GM18511 (cell line): ENCODE measurements around the gene MAGEA9B.
A peak's percentile ranks its signal among the peaks of the same experiment; 100 is the strongest.
"Not testable (repeated sequence)": the region's sequence is repeated elsewhere in the genome, so short reads cannot be mapped to it uniquely, and the experiment has no call there.

Experiments used
- ATAC-seq: cut with Tn5 transposase; IDR thresholded peaks from one replicate; pipeline ENCODE4 v1.9.1; 2021; ENCODE audit warnings: mild to moderate bottlenecking, moderate library complexity; ENCODE audit not compliant: unreplicated experiment

MAGEA9B gene

DNA sequence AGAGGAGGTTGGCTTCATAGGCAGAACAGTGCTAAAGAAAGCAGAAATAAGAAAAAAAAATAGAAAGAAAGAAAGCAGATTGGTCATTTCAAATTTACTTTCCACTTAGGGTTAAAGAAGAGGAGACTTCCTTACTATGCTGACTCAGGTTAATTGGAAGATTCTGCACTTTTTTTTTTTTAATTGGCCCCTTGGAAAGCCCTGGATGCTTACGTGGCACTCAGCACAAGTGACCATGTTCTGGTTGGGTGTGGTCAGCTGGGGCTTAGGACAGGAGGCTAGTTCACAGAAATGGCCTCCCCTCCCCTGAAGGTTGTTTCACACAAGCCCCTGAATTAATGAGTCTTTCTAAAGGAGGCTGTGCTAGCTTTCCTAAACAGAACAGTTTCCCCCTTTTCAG, 14.5 kb downstream of the MAGEA9B start:
- ATAC-seq: no peak

DNA sequence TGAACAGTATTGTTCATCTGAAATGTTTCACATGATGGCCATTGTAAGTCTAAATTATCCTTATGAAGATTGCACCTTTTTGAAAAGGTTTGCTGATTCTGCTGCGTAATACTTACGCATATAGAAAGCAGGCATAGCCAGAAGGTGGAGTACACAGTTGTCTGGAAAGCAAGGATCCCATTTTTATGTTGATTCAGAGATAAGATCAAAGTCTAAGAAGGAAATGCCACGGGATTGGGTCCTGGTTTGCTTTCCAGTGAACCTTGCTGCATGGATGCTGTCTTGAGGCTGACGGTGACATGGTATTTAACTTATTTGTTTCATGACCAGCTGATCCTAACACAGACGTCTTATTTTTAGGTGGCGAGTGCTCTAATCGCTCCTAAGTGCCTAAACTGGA, 15.5 kb downstream of the MAGEA9B start:
- ATAC-seq: no peak

DNA sequence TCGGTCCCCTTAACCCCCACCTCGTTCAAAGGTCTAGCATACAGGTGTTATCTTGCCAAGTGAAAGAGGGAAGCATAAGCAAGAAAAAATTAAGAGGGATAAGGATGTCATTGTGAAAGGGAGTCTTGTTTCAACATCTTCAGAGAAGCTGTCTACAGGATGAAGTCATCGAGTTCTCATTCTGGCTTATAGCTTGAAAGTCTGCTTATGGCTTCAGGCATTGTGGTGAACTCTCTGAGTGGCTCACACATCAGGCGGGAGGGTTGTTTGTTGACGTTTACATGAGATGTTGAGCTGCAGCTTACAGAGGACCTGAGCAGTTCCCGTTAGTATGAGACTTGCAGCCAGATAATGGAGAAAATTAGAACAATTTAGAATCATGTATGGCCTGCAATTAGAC, 16.6 kb downstream of the MAGEA9B start:
- ATAC-seq: no peak

DNA sequence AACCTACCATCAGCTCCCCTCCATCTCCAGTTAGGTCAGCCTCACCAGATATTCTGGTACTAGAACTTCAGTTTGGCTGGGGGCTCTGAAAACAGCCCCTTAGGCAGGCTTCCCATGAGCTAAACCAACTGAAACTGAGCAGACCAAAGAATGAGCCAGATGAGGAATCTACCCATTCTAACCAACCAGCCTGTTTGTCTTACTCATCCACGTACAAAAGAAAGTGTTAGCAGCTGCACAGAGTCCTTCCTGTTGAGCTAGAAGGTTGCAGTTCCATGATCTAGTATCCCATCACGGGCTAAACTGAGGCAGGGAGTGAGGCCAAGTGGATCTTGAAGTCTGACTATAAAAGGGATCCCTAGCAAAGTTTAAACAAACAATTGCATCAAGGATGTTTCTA, 17.5 kb downstream of the MAGEA9B start:
- no peak for ATAC-seq

DNA sequence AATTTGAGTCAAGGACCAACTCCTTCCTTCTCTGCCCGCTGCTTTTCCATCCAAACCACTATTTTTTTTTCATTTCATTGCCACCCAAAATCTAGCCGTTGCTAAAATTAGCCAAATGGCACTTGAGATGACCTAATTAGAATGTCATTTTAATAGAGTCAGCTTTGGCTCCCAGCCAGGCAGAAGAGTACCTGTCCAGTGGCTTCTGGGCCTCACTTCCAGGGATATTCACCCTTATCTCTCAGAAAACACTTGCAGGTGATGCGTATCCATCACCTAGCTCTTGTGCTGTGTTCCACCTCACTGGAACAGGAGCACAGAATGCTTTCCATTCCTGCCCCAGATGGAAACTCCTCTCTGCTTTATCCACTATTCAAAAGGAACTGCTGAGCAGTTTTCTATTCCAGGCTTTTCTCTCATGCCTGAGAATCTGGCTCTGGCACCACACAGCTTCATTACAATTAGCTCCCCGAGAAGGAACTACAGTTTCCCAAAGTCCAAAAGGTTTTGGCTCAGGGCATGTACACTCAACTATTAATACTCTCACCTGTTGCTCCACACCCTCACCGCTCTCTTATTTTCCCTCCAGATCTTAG, 18.5 kb downstream of the MAGEA9B start:
- no peak for ATAC-seq

DNA sequence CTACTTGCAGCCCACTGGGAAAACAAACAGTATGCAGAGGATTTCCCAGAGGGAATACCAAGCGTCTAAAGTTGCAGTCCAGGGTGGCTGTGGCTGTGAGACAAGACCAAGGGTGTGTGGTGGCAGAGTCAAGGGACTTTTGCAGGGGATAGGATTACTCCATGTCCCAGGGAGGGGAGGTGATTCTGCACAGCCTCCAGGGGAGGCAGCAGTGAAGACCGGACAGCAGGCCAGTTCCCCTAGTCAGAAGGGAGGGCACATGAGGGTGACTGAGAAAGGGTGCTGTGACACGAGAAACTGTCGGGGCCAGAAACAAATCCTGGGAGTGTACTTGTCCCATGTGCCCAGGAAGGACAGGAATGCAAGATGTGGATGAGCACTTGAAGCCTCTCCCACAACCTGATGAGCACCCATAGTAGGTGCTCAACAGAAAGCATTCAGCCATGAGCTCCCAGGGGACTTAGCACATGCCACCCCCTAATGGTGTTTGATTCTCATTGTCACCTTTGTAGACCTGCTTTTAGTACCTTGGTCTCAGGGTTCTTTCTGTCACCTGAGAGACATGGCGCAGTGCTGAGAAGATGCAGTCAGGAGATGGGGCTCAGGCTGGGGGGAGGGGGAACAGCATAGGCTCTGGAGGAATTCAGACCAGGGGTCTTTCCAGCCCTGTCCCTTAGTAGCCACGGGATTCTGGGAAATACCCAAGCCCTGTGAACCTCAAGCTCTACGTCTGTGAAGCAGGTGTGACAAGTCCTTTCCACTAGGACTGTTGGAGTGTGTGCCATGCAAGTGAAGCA, 19.4 kb downstream of the MAGEA9B start:
- no peak for ATAC-seq

DNA sequence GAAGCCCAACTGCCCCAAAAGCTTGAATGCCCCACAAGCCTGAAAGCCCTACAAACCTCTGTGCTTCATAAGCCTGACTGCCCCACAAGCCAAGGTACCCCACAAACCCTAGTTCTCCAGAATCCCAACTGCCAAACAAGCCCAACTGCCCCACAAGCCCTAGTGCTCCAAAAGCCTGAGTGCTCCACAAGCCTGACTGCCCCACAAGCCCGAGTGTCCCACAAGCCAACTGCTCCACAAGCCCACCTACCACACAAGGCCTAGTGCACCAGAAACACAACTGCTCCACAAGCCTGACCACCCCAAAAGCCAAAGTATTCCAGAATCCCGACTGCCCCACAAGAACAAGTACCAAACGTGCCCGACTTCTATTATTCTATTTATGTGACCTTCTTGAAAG, 23.9 kb downstream of the MAGEA9B start:
- ATAC-seq: no peak

DNA sequence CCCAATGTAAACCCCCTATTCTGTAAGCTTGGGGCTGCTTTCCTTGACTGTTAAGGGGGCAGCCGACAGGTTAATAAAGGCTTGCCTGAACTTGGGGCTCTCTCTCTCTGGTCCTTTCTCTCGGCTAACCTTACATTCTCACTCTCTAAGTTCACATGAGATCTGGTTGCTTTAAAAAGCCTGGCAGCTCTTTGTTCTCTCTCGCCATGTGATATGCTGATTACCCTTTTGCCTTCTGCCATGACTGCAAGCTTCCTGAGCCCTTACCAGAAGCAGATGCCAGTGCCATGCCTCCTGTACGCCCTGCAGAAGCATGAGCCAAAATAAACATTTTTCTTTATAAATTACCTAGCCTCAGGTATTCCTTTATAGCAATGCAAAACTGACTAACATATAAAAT, 32.0 kb downstream of the MAGEA9B start:
- not testable (repeated sequence) for ATAC-seq

DNA sequence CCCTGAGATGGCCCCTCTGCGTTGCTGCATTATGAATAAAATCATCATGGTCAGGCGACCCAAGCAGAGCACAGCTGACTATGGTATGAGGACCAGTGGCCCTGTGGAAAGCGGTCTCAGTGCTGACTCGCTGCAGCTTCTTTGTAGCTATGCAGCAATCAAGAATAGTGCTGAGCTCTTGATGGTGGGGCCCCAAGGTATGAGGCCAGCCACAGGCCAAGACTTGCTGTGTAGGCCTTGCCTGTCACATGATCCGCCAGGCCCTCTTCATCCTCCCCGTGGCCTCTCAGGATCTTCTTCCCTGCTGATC, 35.4 kb downstream of the MAGEA9B start:
- ATAC-seq: not testable (repeated sequence)

DNA sequence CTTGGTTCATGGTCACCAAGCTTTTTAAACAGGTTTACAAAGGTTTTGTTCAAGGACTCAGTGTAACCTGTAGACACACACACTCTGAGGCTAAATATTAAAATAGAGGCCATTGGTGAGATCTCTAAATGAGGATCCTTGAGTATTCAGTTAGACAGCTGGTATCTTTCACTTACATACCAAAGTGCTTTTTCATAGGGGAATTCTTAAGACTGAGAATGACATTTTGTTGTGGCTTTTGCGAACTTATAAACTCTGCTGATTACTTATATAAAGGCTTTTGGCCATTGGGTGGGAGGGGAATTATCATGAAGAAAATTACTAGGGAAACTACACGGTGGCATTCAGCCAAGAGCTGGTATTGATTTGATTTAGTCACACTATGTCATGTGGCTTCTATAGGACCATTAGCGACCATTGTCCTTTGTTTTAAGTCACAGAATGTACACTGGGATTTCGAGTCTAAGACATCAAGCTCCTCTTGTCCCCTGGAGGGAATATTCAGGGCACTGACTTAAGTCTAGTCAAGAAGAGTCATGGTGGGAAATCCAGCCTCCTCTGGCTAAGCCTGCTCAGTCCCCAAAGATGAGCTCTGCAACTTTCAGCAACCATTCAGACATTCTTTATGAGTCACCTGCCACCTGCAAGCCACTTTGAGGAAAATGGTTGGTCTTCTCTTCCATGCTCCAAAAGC, 35.9 kb downstream of the MAGEA9B start:
- peak; percentile 46 for ATAC-seq

DNA sequence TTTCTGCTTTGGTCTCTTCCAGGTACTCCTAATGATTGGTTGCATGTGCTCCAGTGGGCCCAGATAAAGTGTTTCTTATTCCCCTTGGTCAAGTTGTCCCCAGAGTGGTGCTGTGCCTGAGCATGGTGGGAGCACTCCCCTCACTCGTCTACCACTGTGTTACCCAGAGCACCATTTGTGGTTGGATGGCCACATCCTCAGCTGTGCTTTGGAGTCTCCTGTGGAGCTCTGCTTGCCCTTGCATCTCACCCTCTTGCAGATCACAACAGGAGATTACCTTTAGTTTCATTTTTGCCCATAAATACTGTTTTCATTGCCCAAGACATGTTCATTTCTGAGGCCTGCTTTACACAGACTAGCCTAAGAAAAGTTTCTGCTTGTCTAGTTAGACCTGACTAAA, 36.8 kb downstream of the MAGEA9B start:
- not testable (repeated sequence) for ATAC-seq

DNA sequence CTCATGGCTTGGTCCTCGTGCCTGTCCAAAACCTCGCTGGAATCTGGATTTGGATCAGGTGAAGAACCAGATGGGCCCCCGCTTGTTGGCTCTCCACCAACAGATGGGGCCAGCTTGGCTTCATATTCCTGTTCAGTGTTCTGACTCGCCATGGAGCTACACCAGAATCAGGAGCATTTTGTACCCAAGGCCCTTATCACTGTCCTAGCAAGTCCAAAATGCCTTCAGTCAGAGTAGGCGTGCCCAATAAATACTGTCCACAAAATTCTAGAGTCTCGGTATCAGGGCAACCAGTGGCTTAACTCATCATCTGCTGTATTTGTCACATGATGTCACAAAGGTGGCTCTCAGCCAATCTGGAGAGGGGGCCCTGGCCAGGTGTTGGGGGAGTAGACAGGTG, 37.6 kb downstream of the MAGEA9B start, which contains the start of gene HSFX3:
TSS of gene HSFX3 (minus strand) at position 224 of the 400 bp plus-strand sequence. CDS start at position 152, 72 bp downstream.
- not testable (repeated sequence) for ATAC-seq

DNA sequence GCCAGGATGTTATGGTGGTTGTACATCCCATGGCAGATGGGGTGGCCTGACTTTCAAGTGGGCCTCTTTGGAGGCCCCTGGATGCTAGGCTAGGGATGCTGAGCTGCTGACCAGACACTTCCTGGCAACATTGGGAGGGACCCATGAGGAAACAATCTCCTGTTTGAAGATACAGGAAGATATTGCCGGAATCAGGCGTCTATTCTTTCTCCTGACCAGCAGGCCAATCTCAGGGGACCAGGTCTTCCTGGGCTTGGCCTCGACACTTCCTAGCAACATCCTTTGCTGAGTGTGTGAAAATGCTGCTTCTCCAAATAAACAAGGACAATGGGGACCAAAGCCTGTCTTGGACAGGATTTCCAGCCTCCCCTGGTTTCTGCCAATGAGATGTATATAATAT, 39.5 kb downstream of the MAGEA9B start:
- not testable (repeated sequence) for ATAC-seq

DNA sequence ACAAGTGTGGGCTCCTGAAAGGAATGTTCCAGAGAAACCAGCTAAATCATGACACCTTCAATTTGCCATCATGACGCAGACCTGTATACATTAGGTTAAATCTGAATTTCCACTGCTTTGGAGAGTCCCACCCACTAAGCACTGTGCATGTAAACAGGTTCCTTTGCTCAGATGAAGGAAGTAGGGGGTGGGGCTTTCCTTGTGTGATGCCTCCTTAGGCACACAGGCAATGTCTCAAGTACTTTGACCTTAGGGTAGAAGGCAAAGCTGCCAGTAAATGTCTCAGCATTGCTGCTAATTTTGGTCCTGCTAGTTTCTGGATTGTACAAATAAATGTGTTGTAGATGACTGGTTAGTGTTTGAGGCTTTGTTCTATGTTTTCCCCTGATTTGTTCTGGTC, 40.3 kb downstream of the MAGEA9B start:
- not testable (repeated sequence) for ATAC-seq

DNA sequence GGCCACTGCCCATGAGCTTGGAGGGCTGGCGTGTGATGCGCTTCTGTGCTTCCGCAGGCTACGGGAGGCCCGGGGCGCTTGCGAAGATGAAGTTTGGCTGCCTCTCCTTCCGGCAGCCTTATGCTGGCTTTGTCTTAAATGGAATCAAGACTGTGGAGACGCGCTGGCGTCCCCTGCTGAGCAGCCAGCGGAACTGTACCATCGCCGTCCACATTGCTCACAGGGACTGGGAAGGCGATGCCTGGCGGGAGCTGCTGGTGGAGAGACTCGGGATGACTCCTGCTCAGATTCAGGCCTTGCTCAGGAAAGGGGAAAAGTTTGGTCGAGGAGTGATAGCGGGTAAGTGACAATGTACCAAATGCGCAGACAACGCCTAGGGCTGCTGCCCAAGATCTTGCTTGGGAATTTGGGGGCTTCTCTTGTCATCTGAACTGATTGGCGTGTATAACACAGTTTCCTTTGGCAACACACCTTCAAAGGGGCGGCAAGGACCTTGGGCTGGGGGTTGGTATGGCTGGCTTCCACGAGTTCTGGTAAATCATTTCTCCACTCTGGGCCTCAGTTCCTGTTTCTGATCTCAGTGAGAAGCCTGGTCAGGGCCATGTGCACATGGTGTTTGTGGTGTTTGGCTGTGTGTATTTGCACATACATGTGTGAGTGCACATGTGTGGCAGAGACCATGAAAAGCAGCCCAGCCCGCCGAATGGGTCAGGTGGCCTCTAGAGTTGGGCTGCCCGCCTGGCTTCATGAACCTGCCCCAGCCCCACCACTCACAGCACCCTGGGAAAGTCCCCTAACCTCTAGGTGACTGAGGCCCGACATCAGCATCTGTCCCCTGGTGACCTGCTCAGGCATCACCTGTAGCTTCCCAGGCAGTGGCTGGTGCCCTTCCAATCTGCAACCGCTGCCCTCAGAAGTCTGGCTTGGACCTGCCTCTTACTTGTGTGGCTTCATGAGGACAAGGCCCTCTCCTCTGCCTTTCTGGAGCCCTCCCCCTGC, 41.4 kb downstream of the MAGEA9B start:
- peak; percentile 56 for ATAC-seq

DNA sequence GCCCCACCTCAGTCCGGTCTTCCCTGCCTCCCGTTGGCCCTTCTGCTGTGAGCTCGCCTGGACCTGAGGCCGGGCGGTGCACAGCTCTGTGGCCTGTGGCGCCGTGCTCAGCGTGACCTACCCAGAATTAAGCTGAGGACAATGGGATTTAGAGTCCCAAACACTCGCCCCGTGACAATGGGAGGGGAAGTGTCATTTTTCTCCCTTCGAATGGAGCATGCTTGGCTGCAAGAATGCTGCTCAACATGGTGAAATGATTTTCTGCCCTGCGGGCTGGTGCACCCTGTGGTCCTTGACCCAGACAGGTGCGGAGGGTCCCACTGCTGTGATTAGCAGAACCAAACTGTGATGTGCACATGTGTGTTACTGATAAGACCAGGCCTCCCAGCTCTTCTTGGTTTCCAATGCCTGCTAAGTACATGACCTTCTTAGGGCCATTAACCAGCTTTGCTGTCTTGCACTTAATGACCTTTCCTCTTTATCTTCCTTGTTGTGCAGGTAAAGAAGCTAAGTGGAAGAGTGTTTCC, 45.7 kb downstream of the MAGEA9B start:
- no peak for ATAC-seq

DNA sequence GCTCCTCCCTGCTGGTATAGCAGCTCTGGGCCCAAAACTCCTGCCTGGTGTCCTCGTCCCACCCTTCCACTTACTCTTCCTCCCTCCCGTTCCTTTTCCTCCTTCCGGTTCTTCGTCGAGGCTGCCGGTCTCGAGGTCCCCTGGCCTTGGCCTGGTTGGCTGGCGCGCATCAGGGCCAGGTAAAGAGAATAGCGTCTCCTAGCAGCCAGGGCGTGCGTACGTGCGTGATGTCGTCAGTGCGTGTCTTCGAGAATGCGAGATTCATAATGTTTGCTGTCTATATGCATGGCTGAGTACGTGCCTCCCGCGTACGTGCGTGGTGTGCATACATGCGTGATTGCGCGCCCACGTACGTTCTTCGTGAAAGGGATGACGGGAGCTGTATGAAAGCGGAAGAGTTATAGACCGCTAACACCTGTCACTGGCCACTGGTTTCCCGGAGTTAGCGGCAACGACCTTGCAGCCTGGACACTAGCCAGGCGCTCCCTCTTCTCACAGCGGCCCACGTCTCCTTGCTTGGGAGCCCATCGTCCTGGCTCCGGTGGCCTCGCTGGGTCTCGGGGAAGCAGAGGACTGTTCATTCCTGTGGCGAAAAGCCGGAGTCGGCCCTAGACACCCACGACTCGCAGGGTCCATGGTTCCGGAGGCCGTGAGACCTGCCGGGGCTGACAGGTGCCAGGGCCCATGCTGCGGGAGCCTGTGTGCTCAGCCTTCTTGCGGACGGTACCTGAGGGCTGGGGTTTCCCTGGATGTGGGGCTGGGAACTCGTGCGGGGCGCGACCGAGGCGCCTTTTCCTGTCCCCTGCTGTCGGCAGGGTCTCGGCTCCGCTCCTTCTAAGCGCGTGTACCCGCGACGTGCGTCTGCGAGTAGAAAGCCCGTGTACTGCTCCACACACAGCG, 46.4 kb downstream of the MAGEA9B start, which contains the start of gene EOLA1:
TSS of gene EOLA1 (plus strand) at position 392 of the 900 bp plus-strand sequence. CDS start 4,619 bp downstream, outside the sequence.
- ATAC-seq: peak; percentile 77

DNA sequence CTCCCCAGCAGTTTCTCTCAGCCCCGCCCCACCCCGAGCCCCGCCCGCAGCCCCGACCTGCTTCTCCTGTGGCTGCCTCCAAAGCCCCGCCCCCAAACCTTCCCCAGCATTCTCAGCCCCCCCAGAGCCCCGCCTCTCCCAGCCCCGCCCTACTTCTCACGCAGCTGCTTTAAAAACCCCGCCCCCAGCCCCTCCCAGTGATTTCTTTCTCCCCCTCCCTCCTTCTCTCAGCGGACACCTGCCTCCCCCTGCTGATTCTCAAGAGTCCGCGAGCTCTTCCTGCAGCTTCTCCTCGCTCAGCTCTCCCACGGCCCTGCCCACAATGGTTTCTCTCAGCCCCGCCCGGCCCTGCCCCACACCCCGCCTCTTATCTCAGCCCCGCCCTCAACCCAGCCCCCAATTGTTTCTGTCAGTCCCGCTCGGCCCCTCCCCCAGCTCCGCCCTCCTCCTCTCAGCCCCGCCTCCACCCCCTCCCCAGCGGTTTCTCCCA, 47.1 kb downstream of the MAGEA9B start:
- peak; percentile 21 for ATAC-seq
